ENCODE measurements around the gene NINJ1.

DNA sequence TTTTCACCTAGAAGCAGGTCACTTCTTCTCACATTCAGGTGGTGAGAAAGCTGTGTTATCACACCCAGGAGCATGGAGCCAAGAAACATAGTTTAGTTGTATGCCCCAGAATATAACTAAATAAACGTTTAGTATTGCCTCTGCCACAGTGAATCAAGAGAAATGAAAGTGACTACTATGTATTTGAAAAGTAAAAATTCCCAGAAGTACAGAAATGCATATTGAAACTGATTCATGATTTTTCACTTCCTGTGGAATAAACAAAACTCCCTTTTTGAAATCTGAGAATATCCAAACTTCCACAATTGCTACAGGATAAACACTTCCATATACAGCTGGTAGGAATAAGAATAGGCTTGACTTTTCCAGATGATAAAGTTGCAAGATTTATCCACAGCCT, 15.3 kb upstream of the NINJ1 start:
- TF ChIP-seq, protein P1, sequence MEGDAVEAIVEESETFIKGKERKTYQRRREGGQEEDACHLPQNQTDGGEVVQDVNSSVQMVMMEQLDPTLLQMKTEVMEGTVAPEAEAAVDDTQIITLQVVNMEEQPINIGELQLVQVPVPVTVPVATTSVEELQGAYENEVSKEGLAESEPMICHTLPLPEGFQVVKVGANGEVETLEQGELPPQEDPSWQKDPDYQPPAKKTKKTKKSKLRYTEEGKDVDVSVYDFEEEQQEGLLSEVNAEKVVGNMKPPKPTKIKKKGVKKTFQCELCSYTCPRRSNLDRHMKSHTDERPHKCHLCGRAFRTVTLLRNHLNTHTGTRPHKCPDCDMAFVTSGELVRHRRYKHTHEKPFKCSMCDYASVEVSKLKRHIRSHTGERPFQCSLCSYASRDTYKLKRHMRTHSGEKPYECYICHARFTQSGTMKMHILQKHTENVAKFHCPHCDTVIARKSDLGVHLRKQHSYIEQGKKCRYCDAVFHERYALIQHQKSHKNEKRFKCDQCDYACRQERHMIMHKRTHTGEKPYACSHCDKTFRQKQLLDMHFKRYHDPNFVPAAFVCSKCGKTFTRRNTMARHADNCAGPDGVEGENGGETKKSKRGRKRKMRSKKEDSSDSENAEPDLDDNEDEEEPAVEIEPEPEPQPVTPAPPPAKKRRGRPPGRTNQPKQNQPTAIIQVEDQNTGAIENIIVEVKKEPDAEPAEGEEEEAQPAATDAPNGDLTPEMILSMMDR (conservative IDR thresholded peaks at IDR 0.05; ENCODE audit: low read depth, low read length): no peak
- TF ChIP-seq, protein P2, sequence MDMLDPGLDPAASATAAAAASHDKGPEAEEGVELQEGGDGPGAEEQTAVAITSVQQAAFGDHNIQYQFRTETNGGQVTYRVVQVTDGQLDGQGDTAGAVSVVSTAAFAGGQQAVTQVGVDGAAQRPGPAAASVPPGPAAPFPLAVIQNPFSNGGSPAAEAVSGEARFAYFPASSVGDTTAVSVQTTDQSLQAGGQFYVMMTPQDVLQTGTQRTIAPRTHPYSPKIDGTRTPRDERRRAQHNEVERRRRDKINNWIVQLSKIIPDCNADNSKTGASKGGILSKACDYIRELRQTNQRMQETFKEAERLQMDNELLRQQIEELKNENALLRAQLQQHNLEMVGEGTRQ (IDR thresholded peaks at IDR 0.05; ENCODE audit: low read depth, low read length): no peak
- TF ChIP-seq POLR2A (IDR thresholded peaks at IDR 0.05; ENCODE audit: low read depth, low read length) (no peak), BHLHE40 (IDR thresholded peaks at IDR 0.05; ENCODE audit: low read depth, low read length) (no peak), MAFK (IDR thresholded peaks at IDR 0.05; ENCODE audit: low read depth, low read length) (no peak), CEBPB (IDR thresholded peaks at IDR 0.05; ENCODE audit: low read depth, low read length) (no peak)
